ENCODE results near the gene CRTAP.
"Not testable (repeated sequence)": the region's sequence is repeated elsewhere in the genome, so short reads cannot be mapped to it uniquely, and the experiment has no call there.

Gene CRTAP

GRCh38 chr3:33113772-33114621 is at the start of gene CRTAP:
Gene CRTAP, plus strand, starts transcription at chr3:33114014. Its CDS starts 64 bp downstream, at chr3:33114078.
- peak; percentile 87 for DNase-seq

GRCh38 chr3:33064929-33065328 is 48.9 kb upstream of the CRTAP start:
- DNase-seq, result no peak

GRCh38 chr3:33067484-33067883 is 46.3 kb upstream of the CRTAP start:
- DNase-seq, result no peak

GRCh38 chr3:33069862-33070261 is 44.0 kb upstream of the CRTAP start:
- DNase-seq, result not testable (repeated sequence)

- no peak for DNase-seq
Observed at GRCh38 chr3:33071181-33071580, 42.6 kb upstream of the CRTAP start.

GRCh38 chr3:33071946-33072345 is 41.9 kb upstream of the CRTAP start:
- DNase-seq, result no peak

GRCh38 chr3:33074217-33075067 is 39.4 kb upstream of the CRTAP start:
- peak; percentile 66 for DNase-seq

- DNase-seq, result no peak
Observed at GRCh38 chr3:33075995-33076394, 37.8 kb upstream of the CRTAP start.

- no peak for DNase-seq
Observed at GRCh38 chr3:33076952-33077351, 36.9 kb upstream of the CRTAP start.

GRCh38 chr3:33077976-33078375 is 35.8 kb upstream of the CRTAP start:
- no peak for DNase-seq

- not testable (repeated sequence) for DNase-seq
Observed at GRCh38 chr3:33079813-33080212, 34.0 kb upstream of the CRTAP start.

GRCh38 chr3:33081812-33082211 is 32.0 kb upstream of the CRTAP start:
- DNase-seq, result no peak

GRCh38 chr3:33083958-33084357 is 29.9 kb upstream of the CRTAP start:
- DNase-seq, result no peak

- no peak for DNase-seq
Observed at GRCh38 chr3:33088691-33089090, 25.1 kb upstream of the CRTAP start.

- no peak for DNase-seq
Observed at GRCh38 chr3:33089515-33089914, 24.3 kb upstream of the CRTAP start.

GRCh38 chr3:33091746-33092145 is 22.1 kb upstream of the CRTAP start:
- no peak for DNase-seq

GRCh38 chr3:33092496-33093254 is 21.1 kb upstream of the CRTAP start:
- no peak for DNase-seq

GRCh38 chr3:33093847-33094246 is 20.0 kb upstream of the CRTAP start:
- no peak for DNase-seq

- DNase-seq, result no peak
Observed at GRCh38 chr3:33095436-33095835, 18.4 kb upstream of the CRTAP start.

GRCh38 chr3:33096093-33096868 is 17.5 kb upstream of the CRTAP start:
- peak; percentile 27 for DNase-seq

GRCh38 chr3:33099109-33099645 is 14.6 kb upstream of the CRTAP start:
- no peak for DNase-seq

GRCh38 chr3:33099701-33100100 is 14.1 kb upstream of the CRTAP start:
- no peak for DNase-seq

Data from activated gamma-delta T cell treated with Interleukin-2 at 50 U/mL for 16 hours (primary cell).